ENCODE data around the gene MPP2. TPM values are rescaled to one million over a fixed set of nuclear protein-coding genes. Genes with fewer than 3 reads are reported as not detected.

MPP2 gene
- total RNA-seq, 4 donors from 2014 or later: 2.0 to 20.9 (median 13.3) TPM

GRCh38 chr17:43891851-43892646 is 15.3 kb downstream of the MPP2 start:
- Histone ChIP-seq H3K4me3 (no peak overlapping the region), H3K36me3 (no peaks in the 10 kb centered on the region), H3K27me3 (no peaks in the 10 kb centered on the region), H3K9me3 (no peaks in the 10 kb centered on the region), H3K4me1 (no peaks in the 10 kb centered on the region), H3K27ac (no peak overlapping the region)
- no peak for TF ChIP-seq CTCF (IDR thresholded peaks at IDR 0.05)
- no peak for TF ChIP-seq POLR2A (IDR thresholded peaks at IDR 0.05)
- DNase-seq: no peak
- intact Hi-C loops (cut with DNase I; ENCODE audit: low total_unique reads): no loop called here

GRCh38 chr17:43890240-43890639 is 17.1 kb downstream of the MPP2 start:
- no peaks in the 10 kb centered on the region for H3K36me3 ChIP-seq
- no peaks in the 10 kb centered on the region for H3K27me3 ChIP-seq
- no peak overlapping the region for H3K4me3 ChIP-seq
- TF ChIP-seq POLR2A (IDR thresholded peaks at IDR 0.05) (no peak), CTCF (IDR thresholded peaks at IDR 0.05) (no peak)
- intact Hi-C loops (cut with DNase I; ENCODE audit: low total_unique reads): no loop called here
- no peaks in the 10 kb centered on the region for H3K9me3 ChIP-seq
- no peak for DNase-seq
- H3K27ac ChIP-seq: no peak overlapping the region
- no peaks in the 10 kb centered on the region for H3K4me1 ChIP-seq

- intact Hi-C loops (cut with DNase I; ENCODE audit: low total_unique reads): no loop called here
- no peak for DNase-seq
- no peak for TF ChIP-seq CTCF (IDR thresholded peaks at IDR 0.05)
- TF ChIP-seq POLR2A (IDR thresholded peaks at IDR 0.05): no peak
- H3K27me3 ChIP-seq: no peaks in the 10 kb centered on the region
- H3K9me3 ChIP-seq: no peaks in the 10 kb centered on the region
- H3K4me3 ChIP-seq: no peak overlapping the region
- no peaks in the 10 kb centered on the region for H3K4me1 ChIP-seq
- no peaks in the 10 kb centered on the region for H3K36me3 ChIP-seq
- no peak overlapping the region for H3K27ac ChIP-seq
Measured at GRCh38 chr17:43888548-43888947, 18.8 kb downstream of the MPP2 start.

- Histone ChIP-seq H3K36me3 (no peaks in the 10 kb centered on the region), H3K27ac (no peak overlapping the region), H3K9me3 (no peaks in the 10 kb centered on the region), H3K4me1 (no peaks in the 10 kb centered on the region), H3K4me3 (no peak overlapping the region), H3K27me3 (no peaks in the 10 kb centered on the region)
- TF ChIP-seq CTCF (IDR thresholded peaks at IDR 0.05): no peak
- no peak for TF ChIP-seq POLR2A (IDR thresholded peaks at IDR 0.05)
- no peak for DNase-seq
- intact Hi-C loops (cut with DNase I; ENCODE audit: low total_unique reads): no loop called here
Measured at GRCh38 chr17:43882761-43883415, 24.4 kb downstream of the MPP2 start.

GRCh38 chr17:43881758-43882505 is 25.4 kb downstream of the MPP2 start:
- Histone ChIP-seq H3K9me3 (no peaks in the 10 kb centered on the region), H3K27me3 (no peaks in the 10 kb centered on the region), H3K36me3 (no peaks in the 10 kb centered on the region), H3K27ac (no peak overlapping the region), H3K4me3 (no peak overlapping the region), H3K4me1 (no peaks in the 10 kb centered on the region)
- no peak for TF ChIP-seq POLR2A (IDR thresholded peaks at IDR 0.05)
- no peak for TF ChIP-seq CTCF (IDR thresholded peaks at IDR 0.05)
- DNase-seq: no peak
- intact Hi-C loops (cut with DNase I; ENCODE audit: low total_unique reads): no loop called here
